CD4-positive, alpha-beta T cell treated with Interleukin-1 beta for 1 hour (primary cell): ENCODE measurements around the gene ASXL1.
"Not testable (repeated sequence)": the region's sequence is repeated elsewhere in the genome, so short reads cannot be mapped to it uniquely, and the experiment has no call there.

ENCODE experiments used
- DNase-seq, 2 donors: peaks; one replicate each; pipeline ENCODE4 v3.0.0-alpha.2; 2020 to 2022

The ASXL1 gene

DNA sequence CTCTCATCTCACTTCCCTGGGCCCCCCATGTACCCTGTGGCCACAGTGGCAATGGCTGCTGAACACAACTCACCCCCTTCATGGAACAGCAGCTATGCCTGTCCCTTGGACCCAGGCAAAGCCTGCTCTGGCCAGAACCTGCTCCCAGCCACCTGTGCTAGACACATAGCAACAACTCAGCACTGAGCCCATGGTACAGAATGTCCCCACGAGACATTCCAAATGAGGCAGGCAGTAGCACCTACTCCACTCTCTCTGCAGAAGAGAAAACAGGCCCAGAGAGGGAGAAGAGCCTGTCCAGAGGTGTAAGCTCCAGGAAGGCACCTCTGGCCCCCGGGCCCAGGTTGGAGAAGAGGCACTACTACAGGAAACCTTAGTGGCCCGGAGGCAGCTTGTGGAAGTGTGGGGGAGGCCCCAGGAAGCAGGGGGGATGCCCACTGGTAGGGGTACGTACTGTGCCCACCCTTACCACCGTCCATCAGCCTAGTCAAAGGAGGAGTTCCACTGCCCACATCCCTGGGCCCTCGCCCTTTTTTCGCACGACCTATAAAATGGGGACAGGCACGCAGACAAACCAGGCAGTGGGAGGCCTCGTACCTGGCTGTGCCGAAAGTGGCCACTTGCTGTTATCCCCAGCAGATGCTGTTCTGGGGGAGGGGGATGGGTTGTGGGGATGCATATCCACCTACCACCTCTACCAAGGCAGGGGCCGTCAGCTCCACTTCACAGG, 97.2 kb downstream of the ASXL1 start:
- DNase-seq = no peak

DNA sequence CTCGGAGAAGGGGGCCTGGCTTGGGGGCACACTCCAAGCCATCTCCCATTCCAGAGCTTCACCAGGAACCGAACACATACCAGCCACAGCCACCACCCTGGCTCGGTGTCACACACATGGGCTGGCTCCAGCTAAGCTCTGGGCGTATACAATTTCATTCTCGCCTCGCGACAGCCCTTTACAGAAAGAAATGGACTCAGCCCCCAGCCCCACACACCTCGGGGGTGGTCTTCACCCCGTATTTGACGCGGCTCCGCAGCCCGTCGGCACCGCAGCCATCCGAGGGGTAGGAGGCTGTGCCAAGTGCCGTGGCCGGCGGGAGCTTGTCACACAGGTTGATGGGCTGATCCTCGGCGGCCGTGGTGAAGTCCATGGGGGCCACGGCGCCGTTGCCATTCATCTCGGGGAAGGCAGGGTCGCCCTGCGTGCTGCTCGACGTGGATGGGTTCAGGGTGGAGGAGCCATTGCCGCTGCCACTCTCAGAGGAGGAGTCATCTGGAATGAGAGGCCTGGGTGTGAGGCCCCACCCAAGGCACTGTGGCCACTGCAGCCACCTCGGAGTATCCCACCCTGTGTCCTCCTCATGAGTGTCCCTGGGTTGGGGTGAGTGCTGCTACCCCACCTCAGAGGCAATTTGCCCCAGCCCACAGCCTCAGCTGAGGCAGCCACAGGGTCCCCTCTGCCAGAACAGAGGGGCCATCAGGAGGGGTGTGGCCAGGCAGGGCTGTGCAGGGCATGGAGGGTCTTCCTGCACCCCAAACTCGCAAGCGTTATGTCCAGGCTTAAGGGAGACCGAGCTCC, 98.0 kb downstream of the ASXL1 start:
- DNase-seq = no peak

DNA sequence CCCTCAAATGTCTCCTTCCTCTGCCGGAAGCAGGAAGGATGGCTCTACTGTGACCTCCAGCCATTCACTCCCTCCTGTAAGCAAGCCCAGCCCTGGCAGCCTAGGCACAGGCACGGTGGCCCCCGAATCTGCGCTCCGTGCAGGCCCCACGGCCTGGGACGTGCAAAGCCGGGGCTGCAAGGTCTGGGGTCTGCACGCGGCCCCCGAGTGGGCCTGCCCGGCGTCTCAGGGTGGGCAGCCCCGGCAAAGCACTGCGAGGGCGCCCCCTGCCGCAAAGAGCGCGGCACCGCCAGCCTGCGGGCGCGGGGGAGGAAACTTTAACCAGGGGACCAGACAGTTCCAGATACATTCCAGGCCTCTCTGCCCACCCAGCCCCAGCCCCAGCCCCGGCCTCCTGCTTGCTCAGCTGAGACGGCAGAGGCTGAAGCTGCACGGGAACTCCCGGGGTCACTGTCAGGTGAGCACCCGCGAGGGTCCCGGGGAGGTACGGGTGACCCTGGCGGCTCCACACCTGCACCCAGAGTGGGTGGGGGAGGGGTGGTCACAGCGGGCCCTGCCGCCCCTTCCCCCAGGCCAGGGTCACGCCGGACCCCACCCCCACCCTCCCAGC, 98.8 kb downstream of the ASXL1 start:
- no peak for DNase-seq

- DNase-seq = no peak
These were observed 99.4 kb downstream of the ASXL1 start for GRCh38 chr20:32457479-32457986.

DNA sequence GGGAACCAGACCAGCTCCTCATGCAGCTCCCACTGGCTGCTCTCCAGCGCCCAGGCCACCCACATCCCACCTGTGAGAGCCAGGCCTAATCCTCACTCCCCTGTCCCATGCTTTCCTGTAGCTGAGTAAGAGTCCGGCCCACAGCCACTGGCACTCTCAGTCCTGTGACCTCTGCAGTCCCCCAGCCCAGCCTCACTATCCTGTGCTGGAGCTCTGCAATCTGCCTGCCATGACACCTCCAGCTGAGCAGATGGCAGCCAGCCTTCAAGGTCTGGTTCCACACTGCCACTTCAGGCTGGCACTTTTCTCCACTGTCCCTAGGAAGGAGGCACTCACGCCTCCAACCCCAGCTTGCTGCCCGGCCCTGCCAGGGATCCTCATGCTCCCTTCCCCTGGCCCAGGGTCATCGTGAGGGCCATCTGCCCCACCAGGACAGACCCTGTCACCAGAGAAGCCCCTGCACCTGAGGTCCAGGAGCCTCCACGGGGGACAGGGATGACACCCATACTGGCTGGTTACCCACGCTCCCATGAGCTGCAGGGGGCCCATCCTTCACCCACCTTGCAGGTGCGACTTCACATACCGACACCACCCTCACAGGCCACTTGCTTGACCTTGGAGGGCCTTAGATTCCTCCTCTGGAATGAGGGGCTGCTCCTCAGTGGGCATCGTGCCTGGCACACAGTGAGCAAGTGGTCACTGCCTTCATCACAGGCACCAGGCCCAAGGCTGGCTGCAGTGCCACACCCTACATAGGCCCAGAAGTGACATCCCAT, 100.1 kb downstream of the ASXL1 start:
- no peak for DNase-seq

GRCh38 chr20:32458837-32459220, 100.7 kb downstream of the ASXL1 start:
- DNase-seq = no peak

GRCh38 chr20:32460231-32460630, 102.1 kb downstream of the ASXL1 start:
- no peak for DNase-seq

DNA sequence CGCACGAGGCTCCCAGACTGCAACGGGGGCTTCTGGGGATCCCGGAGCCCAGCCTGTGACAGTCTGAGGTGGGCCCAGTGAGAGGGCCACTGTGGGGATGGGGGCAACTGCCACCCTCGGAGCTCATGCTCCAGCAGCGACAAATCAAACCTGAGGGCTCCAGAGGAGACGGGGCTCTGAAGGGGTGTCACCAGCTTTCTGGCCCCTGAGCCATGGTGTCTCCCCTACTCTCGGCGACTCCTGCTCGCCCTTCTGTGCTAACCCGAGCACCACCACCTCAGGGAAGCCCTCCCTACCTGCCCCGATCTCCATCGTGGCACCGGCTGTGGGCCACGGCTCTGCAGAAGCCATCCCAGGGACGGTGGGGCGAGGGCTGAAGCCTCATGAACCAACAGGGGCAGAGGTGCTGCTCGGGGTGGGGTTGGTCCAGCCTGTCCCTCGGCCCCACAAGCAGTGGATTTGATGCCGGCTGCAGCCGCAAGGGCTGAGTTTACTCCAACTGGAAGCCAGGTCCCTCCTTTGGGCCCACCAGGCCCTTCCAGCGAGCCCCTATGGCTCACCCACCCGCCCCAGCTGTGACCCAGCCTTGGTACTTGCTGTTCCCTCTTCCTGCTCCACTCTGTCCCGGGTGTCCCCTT, 102.7 kb downstream of the ASXL1 start:
- DNase-seq = no peak

GRCh38 chr20:32461836-32462600, 103.9 kb downstream of the ASXL1 start:
- DNase-seq = no peak

DNA sequence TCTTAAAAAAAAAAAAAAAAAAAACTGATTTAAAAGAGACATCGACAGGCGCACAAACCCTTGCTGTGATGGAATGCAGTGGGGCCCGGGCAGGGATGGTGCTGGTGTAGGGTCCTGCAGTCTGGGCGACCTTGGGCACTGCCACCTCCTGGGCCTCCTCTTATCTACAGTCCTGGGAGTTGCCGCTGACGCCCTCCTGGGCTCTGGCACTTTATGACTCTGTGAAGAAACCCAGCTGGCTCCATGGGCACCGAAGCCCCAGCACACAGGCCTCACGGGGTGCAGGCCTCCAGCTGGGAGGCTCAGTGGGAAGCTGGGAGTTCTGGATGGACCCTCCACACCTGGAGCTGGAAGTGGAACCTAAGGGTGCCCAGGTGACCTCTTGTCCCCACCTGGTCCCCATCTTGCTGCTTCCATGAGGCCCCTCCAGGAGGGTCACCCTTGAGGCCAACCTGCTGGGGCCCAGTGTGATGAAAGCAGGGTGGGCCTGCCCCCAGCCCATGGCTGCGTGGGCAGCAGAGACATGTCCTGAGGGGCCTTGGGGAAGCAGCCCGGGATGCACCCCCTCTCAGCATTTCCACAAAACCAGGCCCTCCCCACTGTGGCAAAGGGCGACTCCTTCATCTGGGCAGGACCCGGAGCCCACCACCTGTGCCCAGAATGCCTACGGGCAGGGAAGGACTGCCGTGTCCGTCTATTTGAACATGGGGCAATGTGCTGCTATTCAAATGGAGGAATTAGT, 104.9 kb downstream of the ASXL1 start:
- no peak for DNase-seq

GRCh38 chr20:32463642-32464400, 105.7 kb downstream of the ASXL1 start:
- no peak for DNase-seq

GRCh38 chr20:32464401-32465091, 106.4 kb downstream of the ASXL1 start:
- DNase-seq = no peak

GRCh38 chr20:32465092-32465900, 107.2 kb downstream of the ASXL1 start:
- DNase-seq = no peak

GRCh38 chr20:32465901-32466675, 108.0 kb downstream of the ASXL1 start:
- DNase-seq = not testable (repeated sequence)

GRCh38 chr20:32466739-32467505, 108.8 kb downstream of the ASXL1 start:
- no peak for DNase-seq

- DNase-seq = no peak
These were observed 109.6 kb downstream of the ASXL1 start for GRCh38 chr20:32467506-32468312.
